Tibial artery (tissue), 4 donors: Measurements from ENCODE around the gene TNFRSF13B.

Experiments
- DNase-seq, 2 donors: peaks; one replicate each; pipeline ENCODE4 v3.0.0-alpha.2; 2019
- H3K27ac ChIP-seq, 2 donors: fragments of 200-600 bp; sonication (generic) in 1 of 2; 1 replicate in 1 of 2; 2 replicates in 1 of 2; pipeline ENCODE4 v1.5.1; 2018 to 2019; ENCODE audit warnings: mild to moderate bottlenecking in 1 of 2
- H3K27me3 ChIP-seq, 2 donors: fragments of 200-600 bp; sonication (generic) in 1 of 2; one replicate each; pipeline versions ENCODE4 v1.5.1 to v1.6.0; 2016 to 2019
- H3K36me3 ChIP-seq, 3 donors: fragments of 200-600 bp; sonication (generic) in 2 of 3; one replicate each; pipeline ENCODE4 v1.5.1; 2016 to 2019; ENCODE audit warnings: mild to moderate bottlenecking in 2 of 3
- H3K4me1 ChIP-seq, 4 donors: fragments of 200-600 bp; sonication (generic) in 2 of 4; 1 replicate in 3 of 4; 2 replicates in 1 of 4; pipeline ENCODE4 v1.5.1; 2016 to 2019
- H3K4me3 ChIP-seq, 2 donors: fragments of 200-600 bp; sonication (generic) in 1 of 2; 1 replicate in 1 of 2; 2 replicates in 1 of 2; pipeline ENCODE4 v1.5.1; 2018 to 2019; ENCODE audit warnings: mild to moderate bottlenecking in 2 of 2
- H3K9me3 ChIP-seq, 3 donors: fragments of 200-600 bp; sonication (generic) in 1 of 3; one replicate each; pipeline ENCODE4 v1.5.1; 2016 to 2019
- intact Hi-C: fragments of 100-400 bp; cut with DNase I; formaldehyde crosslinking; loops from one replicate; pipeline ENCODE4 v1.15.0; 2023; ENCODE audit warnings: low total_unique reads
- TF ChIP-seq, protein P1 (sequence below), 2 experiments: fragments of 200-600 bp in 1 of 2; fragments of 450-650 bp in 1 of 2; IDR thresholded peaks; one replicate each; pipeline ENCODE4 v1.5.1; 2017 to 2019; ENCODE audit warnings: antibody characterized with exemption in 2 of 2, mild to moderate bottlenecking in 1 of 2, moderate library complexity in 1 of 2

The TNFRSF13B gene

DNA sequence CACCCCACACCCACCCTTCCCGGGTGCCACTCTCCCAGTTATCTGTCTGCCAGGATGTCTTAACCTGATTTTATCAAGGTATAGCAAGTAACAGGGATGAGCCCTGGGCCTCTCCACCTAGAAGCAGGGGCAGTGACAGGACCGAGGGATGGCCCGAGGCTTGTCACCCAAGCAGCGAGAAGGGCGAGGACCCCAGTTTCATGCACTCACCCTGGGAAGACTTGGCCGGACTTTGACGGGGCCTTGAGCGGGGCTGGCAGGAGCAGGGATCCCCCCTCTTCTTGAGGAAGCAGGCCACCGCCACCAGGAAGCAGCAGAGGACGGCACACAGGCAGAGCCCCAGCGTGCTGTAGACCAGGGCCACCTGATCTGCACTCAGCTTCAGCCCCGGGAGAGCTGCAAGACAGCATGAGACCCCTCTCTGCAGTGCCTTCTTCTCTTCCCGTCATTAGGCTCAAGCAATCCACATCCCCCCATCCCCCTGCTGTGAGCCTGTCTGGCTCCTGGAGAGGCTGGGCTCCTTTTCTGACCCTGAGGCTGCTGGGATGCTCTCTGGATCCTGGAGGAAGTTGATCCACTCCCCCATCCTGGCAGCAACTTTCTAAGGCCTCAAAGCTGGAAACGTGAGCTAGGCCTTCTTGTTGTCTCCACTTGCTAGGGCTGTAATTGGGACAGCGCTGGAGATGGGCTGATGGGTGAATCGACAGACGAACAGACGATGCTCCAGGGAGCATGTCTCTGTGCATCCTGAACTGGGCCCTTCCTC lies 31.6 kb downstream of the TNFRSF13B start:
- TF ChIP-seq, protein P1, sequence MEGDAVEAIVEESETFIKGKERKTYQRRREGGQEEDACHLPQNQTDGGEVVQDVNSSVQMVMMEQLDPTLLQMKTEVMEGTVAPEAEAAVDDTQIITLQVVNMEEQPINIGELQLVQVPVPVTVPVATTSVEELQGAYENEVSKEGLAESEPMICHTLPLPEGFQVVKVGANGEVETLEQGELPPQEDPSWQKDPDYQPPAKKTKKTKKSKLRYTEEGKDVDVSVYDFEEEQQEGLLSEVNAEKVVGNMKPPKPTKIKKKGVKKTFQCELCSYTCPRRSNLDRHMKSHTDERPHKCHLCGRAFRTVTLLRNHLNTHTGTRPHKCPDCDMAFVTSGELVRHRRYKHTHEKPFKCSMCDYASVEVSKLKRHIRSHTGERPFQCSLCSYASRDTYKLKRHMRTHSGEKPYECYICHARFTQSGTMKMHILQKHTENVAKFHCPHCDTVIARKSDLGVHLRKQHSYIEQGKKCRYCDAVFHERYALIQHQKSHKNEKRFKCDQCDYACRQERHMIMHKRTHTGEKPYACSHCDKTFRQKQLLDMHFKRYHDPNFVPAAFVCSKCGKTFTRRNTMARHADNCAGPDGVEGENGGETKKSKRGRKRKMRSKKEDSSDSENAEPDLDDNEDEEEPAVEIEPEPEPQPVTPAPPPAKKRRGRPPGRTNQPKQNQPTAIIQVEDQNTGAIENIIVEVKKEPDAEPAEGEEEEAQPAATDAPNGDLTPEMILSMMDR (IDR thresholded peaks at IDR 0.05), result no peak
- no peaks in the 10 kb centered on the region for H3K36me3 ChIP-seq
- peak in 1 of 2 donors; percentile 5 for DNase-seq
- intact Hi-C loops, result no loop called here
- no peak overlapping the region for H3K4me3 ChIP-seq
- H3K4me1 ChIP-seq, result no peaks in the 10 kb centered on the region
- no peaks in the 10 kb centered on the region for H3K9me3 ChIP-seq
- no peak overlapping the region for H3K27ac ChIP-seq
- H3K27me3 ChIP-seq, result peaks cover 0 to 39% of the 10 kb centered on the region in 2 donors

- intact Hi-C loops, result no loop called here
- TF ChIP-seq, protein P1 (IDR thresholded peaks at IDR 0.05), result no peak
Measured at GRCh38 chr17:16939606-16940115, 32.3 kb downstream of the TNFRSF13B start.

DNA sequence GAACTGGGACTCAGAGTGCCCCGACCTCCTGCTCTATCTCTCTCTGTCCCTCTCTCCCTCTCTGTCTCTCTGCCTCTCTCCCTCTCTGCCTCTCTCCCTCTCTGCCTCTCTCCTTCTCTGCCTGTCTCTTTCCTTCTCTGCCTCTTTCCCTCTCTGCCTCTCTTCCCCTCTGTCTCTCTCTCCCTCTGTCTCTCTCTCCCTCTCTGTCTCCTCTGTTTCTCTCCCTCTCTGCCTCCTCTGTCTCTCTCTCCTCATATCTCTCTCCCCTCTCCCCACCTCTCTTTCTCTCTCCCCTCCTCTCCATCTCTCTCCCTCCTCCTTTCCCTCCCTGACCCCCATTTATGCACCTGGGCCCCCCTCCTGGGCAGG lies 32.7 kb downstream of the TNFRSF13B start:
- intact Hi-C loops, result no loop called here
- H3K27ac ChIP-seq, result no peak overlapping the region
- no peaks in the 10 kb centered on the region for H3K4me1 ChIP-seq
- DNase-seq, result no peak
- no peaks in the 10 kb centered on the region for H3K36me3 ChIP-seq
- no peaks in the 10 kb centered on the region for H3K9me3 ChIP-seq
- no peak overlapping the region for H3K4me3 ChIP-seq
- peaks cover 0 to 38% of the 10 kb centered on the region in 2 donors for H3K27me3 ChIP-seq
- TF ChIP-seq, protein P1 (IDR thresholded peaks at IDR 0.05), result no peak

More at GRCh38 chr17:16939606-16940115, 32.3 kb downstream of the TNFRSF13B start:
- peak in 1 of 2 donors; percentile 11 for DNase-seq
- H3K4me1 ChIP-seq, result no peaks in the 10 kb centered on the region
- peaks cover 0 to 39% of the 10 kb centered on the region in 2 donors for H3K27me3 ChIP-seq
- no peaks in the 10 kb centered on the region for H3K36me3 ChIP-seq
- H3K9me3 ChIP-seq, result no peaks in the 10 kb centered on the region
- H3K27ac ChIP-seq, result no peak overlapping the region
- no peak overlapping the region for H3K4me3 ChIP-seq

GRCh38 chr17:16938496-16939207 lies 33.3 kb downstream of the TNFRSF13B start:
- H3K4me1 ChIP-seq, result no peaks in the 10 kb centered on the region
- H3K9me3 ChIP-seq, result no peaks in the 10 kb centered on the region
- no peak overlapping the region for H3K4me3 ChIP-seq
- DNase-seq, result peak in 1 of 2 donors; percentile 7
- peaks cover 0 to 33% of the 10 kb centered on the region in 2 donors for H3K27me3 ChIP-seq
- intact Hi-C loops, result no loop called here
- TF ChIP-seq, protein P1 (IDR thresholded peaks at IDR 0.05), result no peak
- H3K36me3 ChIP-seq, result no peaks in the 10 kb centered on the region
- H3K27ac ChIP-seq, result no peak overlapping the region

GRCh38 chr17:16938031-16938430 lies 33.9 kb downstream of the TNFRSF13B start:
- H3K4me1 ChIP-seq, result no peaks in the 10 kb centered on the region
- intact Hi-C loops, result no loop called here
- peaks cover 0 to 27% of the 10 kb centered on the region in 2 donors for H3K27me3 ChIP-seq
- no peaks in the 10 kb centered on the region for H3K36me3 ChIP-seq
- no peak overlapping the region for H3K27ac ChIP-seq
- no peak overlapping the region for H3K4me3 ChIP-seq
- no peaks in the 10 kb centered on the region for H3K9me3 ChIP-seq
- DNase-seq, result no peak
- TF ChIP-seq, protein P1 (IDR thresholded peaks at IDR 0.05), result no peak
